WTC11 (cell line): Measurements from ENCODE around the gene RFC4.

Experiments used
- CBFB ChIP-seq: sonication (generic); formaldehyde crosslinking; IDR thresholded peaks from 2 replicates; pipeline ENCODE4 v1.8.1; 2022; ENCODE audit warnings: mild to moderate bottlenecking, low read depth, missing genetic modification reagents
- E2F1 ChIP-seq: sonication (generic); formaldehyde crosslinking; IDR thresholded peaks from 2 replicates; pipeline ENCODE4 v1.8.0; 2022; ENCODE audit warnings: mild to moderate bottlenecking, missing genetic modification reagents
- ZBTB43 ChIP-seq: sonication (generic); formaldehyde crosslinking; IDR thresholded peaks from 2 replicates; pipeline ENCODE4 v1.8.1; 2023; ENCODE audit warnings: mild to moderate bottlenecking, missing genetic modification reagents
- ZNF121 ChIP-seq: sonication (generic); formaldehyde crosslinking; IDR thresholded peaks from 2 replicates; pipeline ENCODE4 v1.8.0; 2023; ENCODE audit warnings: missing genetic modification reagents
- TF ChIP-seq, protein P1 (sequence below): fragments of 200-600 bp; IDR thresholded peaks from 2 replicates; pipeline ENCODE4 v1.8.0; 2022; ENCODE audit warnings: antibody characterized with exemption

DNA sequence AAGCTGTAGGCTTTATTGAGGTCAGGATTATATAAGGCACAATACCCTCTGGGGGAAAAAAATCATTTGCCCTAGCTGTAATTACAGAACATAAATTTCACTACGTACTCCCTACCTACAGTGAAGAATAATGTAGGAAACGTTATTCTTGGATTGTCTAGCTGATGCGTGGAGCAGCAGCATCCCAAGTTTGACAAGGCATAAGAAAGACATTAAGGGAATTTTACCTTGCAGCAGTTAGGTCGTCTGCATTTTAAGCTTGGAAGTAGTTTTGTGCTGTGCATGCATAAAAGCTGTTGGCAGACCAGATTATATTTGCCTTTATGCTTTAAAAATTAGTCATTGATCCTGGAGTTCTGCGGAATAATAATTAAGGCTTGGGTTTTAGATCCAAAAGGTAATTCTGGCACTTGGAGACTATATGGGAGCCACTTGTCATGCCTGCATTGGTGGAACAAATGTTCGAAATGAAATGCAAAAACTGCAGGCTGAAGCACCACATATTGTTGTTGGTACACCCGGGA lies 20.7 kb downstream of the RFC4 start:
- TF ChIP-seq, protein P1, sequence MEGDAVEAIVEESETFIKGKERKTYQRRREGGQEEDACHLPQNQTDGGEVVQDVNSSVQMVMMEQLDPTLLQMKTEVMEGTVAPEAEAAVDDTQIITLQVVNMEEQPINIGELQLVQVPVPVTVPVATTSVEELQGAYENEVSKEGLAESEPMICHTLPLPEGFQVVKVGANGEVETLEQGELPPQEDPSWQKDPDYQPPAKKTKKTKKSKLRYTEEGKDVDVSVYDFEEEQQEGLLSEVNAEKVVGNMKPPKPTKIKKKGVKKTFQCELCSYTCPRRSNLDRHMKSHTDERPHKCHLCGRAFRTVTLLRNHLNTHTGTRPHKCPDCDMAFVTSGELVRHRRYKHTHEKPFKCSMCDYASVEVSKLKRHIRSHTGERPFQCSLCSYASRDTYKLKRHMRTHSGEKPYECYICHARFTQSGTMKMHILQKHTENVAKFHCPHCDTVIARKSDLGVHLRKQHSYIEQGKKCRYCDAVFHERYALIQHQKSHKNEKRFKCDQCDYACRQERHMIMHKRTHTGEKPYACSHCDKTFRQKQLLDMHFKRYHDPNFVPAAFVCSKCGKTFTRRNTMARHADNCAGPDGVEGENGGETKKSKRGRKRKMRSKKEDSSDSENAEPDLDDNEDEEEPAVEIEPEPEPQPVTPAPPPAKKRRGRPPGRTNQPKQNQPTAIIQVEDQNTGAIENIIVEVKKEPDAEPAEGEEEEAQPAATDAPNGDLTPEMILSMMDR = no peak
- TF ChIP-seq E2F1 (CRISPR knock-in tag) (no peak), ZNF121 (CRISPR knock-in tag) (no peak), CBFB (no peak), ZBTB43 (CRISPR knock-in tag) (no peak)
